Endothelial cell of umbilical vein (primary cell): Measurements from ENCODE around the gene DNASE1L1. TPM values are rescaled to one million over a fixed set of nuclear protein-coding genes. Genes with fewer than 3 reads are reported as not detected.

Source experiments
- BruUV-seq: library from RNA; stranded (reverse); fragments of 400-500 nt; replicated peaks from 2 replicates; lab custom pipeline; 2021; lab: Mats Ljungman, UMichigan
- CTCF ChIA-PET: fragments of 300-600, 350-600 bp; sonication (Branson Sonifier 250); formaldehyde crosslinking; loops from one replicate; lab custom pipeline; 2021; ENCODE audit warnings: antibody characterized with exemption, inconsistent platforms; lab: Charles Lee
- POLR2A ChIA-PET: fragments of 300-600, 350-600 bp; sonication (Branson Sonifier 250); formaldehyde crosslinking; loops from one replicate; lab custom pipeline; 2021; ENCODE audit warnings: antibody characterized with exemption, inconsistent platforms; lab: Charles Lee
- DNase-seq: peaks from one replicate; pipeline ENCODE4 v3.0.0-alpha.2; 2011; ENCODE audit warnings: low read depth, low spot score
- FAIRE-seq: peaks from 2 replicates; lab custom pipeline; 2011; peaks lifted over from hg19 to GRCh38; lab: Jason Lieb, UNC
- H2AFZ ChIP-seq: 2 replicates; pipeline ENCODE4 v1.6.0; 2012; ENCODE audit warnings: low read depth, low read length, control low read depth, inconsistent platforms
- H3K27ac ChIP-seq: 2 replicates; pipeline ENCODE4 v1.5.1; 2011; ENCODE audit warnings: low read depth, mild to moderate bottlenecking, control low read depth, low read length, moderate library complexity; ENCODE audit not compliant: insufficient read depth
- H3K27me3 ChIP-seq, 2 experiments: 2 replicates each; pipeline versions ENCODE4 v1.6.0 to v1.6.1; 2011; ENCODE audit warnings: low read length in 2 of 2, mixed read lengths in 1 of 2; ENCODE audit not compliant: control insufficient read depth in 2 of 2, insufficient read depth in 2 of 2
- H3K36me3 ChIP-seq, 2 experiments: 2 replicates in 1 of 2; 3 replicates in 1 of 2; pipeline ENCODE4 v1.5.1; 2011; ENCODE audit warnings: low read length in 2 of 2, mild to moderate bottlenecking in 1 of 2, moderate library complexity in 1 of 2; ENCODE audit not compliant: control insufficient read depth in 2 of 2, insufficient read depth in 2 of 2; ENCODE audit errors: extremely low read depth in 1 of 2
- H3K4me1 ChIP-seq: 3 replicates; pipeline ENCODE4 v1.5.1; 2011; ENCODE audit warnings: mild to moderate bottlenecking, low read length; ENCODE audit not compliant: control insufficient read depth, insufficient read depth; ENCODE audit errors: extremely low read depth
- H3K4me2 ChIP-seq: 2 replicates; pipeline ENCODE4 v1.6.1; 2011; ENCODE audit warnings: low read length, control low read depth, mixed read lengths; ENCODE audit not compliant: insufficient read depth
- H3K4me3 ChIP-seq, 3 experiments: fragments of 200-600 bp in 1 of 3; sonication (generic), shearing (Covaris generic) in 1 of 3; replicated peaks in 1 of 3; 2 replicates each; pipeline ENCODE4 v1.5.1; 2011 to 2016; ENCODE audit warnings: control low read depth in 3 of 3, low read length in 3 of 3, mild to moderate bottlenecking in 2 of 3, inconsistent platforms in 1 of 3, low read depth in 1 of 3, moderate library complexity in 1 of 3; ENCODE audit not compliant: insufficient read depth in 1 of 3
- H3K79me2 ChIP-seq: 2 replicates; pipeline ENCODE4 v1.6.0; 2012; ENCODE audit warnings: low read length, inconsistent platforms; ENCODE audit not compliant: control insufficient read depth, insufficient read depth
- H3K9ac ChIP-seq: replicated peaks from 2 replicates; pipeline ENCODE3; 2011; ENCODE audit warnings: low read length, control low read depth; ENCODE audit not compliant: insufficient read depth; ENCODE audit errors: extremely low read depth
- H3K9me1 ChIP-seq: replicated peaks from 3 replicates; pipeline ENCODE4 v1.6.0; 2011; ENCODE audit warnings: mild to moderate bottlenecking, low read length; ENCODE audit not compliant: control insufficient read depth, insufficient read depth; ENCODE audit errors: extremely low read depth
- H3K9me3 ChIP-seq: replicated peaks from 2 replicates; pipeline ENCODE4 v1.5.1; 2012; ENCODE audit warnings: low read length, inconsistent platforms; ENCODE audit not compliant: control insufficient read depth, insufficient read depth
- H4K20me1 ChIP-seq: replicated peaks from 2 replicates; pipeline ENCODE3; 2011; ENCODE audit warnings: mild to moderate bottlenecking, low read length; ENCODE audit not compliant: control insufficient read depth, insufficient read depth; ENCODE audit errors: extremely low read depth
- CTCF ChIP-seq, 2 donors: IDR thresholded peaks; 1 replicate in 1 of 2; 2 replicates in 1 of 2; pipeline ENCODE4 v1.5.1; 2011; ENCODE audit warnings: low read length in 2 of 2, mild to moderate bottlenecking in 2 of 2, moderate library complexity in 2 of 2, control low read depth in 1 of 2, inconsistent platforms in 1 of 2, low read depth in 1 of 2; ENCODE audit not compliant: insufficient read depth in 1 of 2; ENCODE audit errors: extremely low read depth in 1 of 2
- EZH2 ChIP-seq: IDR thresholded peaks from 2 replicates; pipeline ENCODE4 v1.6.1; 2012; ENCODE audit warnings: borderline replicate concordance, low read depth, mild to moderate bottlenecking, moderate library complexity, low read length, inconsistent platforms; ENCODE audit not compliant: severe bottlenecking
- FOS ChIP-seq: IDR thresholded peaks from 2 replicates; pipeline ENCODE4 v1.6.1; 2011; ENCODE audit warnings: mild to moderate bottlenecking, low read length, moderate library complexity, borderline replicate concordance; ENCODE audit not compliant: insufficient read depth
- MAX ChIP-seq: IDR thresholded peaks from 2 replicates; pipeline ENCODE4 v1.6.1; 2011; ENCODE audit not compliant: insufficient read depth, insufficient read length
- POLR2A ChIP-seq: IDR thresholded peaks from 2 replicates; pipeline ENCODE4 v1.6.1; 2012; ENCODE audit warnings: low read depth, mild to moderate bottlenecking, control low read depth, low read length
- dilution Hi-C: fragments of 300-500 bp; cut with MboI; formaldehyde crosslinking; loops from one replicate; pipeline ENCODE4 v1.15.0; 2019; ENCODE audit warnings: low sequenced_read_pairs; ENCODE audit not compliant: extremely low pct_ligation_motif_present
- intact Hi-C: fragments of 100-400 bp; cut with micrococcal nuclease; formaldehyde crosslinking; loops from one replicate; pipeline ENCODE4 v1.10.0; 2022
- polyA plus RNA-seq, 4 experiments: library from polyadenylated mRNA; depleted of rRNA in 3 of 4; stranded (reverse) in 3 of 4; unstranded in 1 of 4; fragments of >200 nt; gene quantifications; 2 replicates each; pipeline versions ENCODE4 v1.2.1 to v1.2.3, GENCODE V29; 2011 to 2012; ENCODE audit warnings: missing spikeins in 1 of 4
- total RNA-seq: library from RNA; stranded (reverse); gene quantifications from 2 replicates; pipeline ENCODE4 v1.2.3, GENCODE V29; 2021

Gene DNASE1L1
- total and polyA plus RNA-seq, 2 donors (not counting 3 experiments of a cell fraction or from before 2014, with no cell fraction given), result 61.5 to 84.9 TPM

GRCh38 chrX:154445776-154446175, 36.7 kb upstream of the DNASE1L1 start:
- dilution Hi-C loops, result no loop called here
- ChIA-PET POLR2A (interaction anchor here (0.8 kb wide), 1 partner anchor 13 kb away, joined by 3 read pairs; no protein-coding TSS in a partner anchor), CTCF (no interaction called here)
- no peak for DNase-seq
- Histone ChIP-seq H3K9ac (no peak overlapping the region), H3K79me2 (peaks cover 29% of the 10 kb centered on the region), H3K36me3 (peaks cover under 1 to 46% of the 10 kb centered on the region in 2 experiments), H3K4me1 (peaks cover 8% of the 10 kb centered on the region), H4K20me1 (no peaks in the 10 kb centered on the region), H3K9me3 (no peaks in the 10 kb centered on the region), H2AFZ (no peak overlapping the region), H3K27me3 (no peaks in the 10 kb centered on the region), H3K4me2 (no peak overlapping the region), H3K9me1 (no peaks in the 10 kb centered on the region), H3K27ac (no peak overlapping the region), H3K4me3 (no peak overlapping the region)
- intact Hi-C loops, result no loop called here
- TF ChIP-seq FOS, result no peak
- no peak for TF ChIP-seq MAX
- TF ChIP-seq POLR2A, result no peak
- TF ChIP-seq CTCF (IDR thresholded peaks at IDR 0.05; ENCODE audit: extremely low read depth in 1 of 2, insufficient read depth in 1 of 2, low read depth in 1 of 2, low read length in 2 of 2), result no peak
- TF ChIP-seq EZH2, result no peak
- no TSS peak for BruUV-seq
- FAIRE-seq, result no peak
